Endothelial cell of umbilical vein (primary cell): ENCODE data around the gene KANSL1L. TPM values are rescaled to one million over a fixed set of nuclear protein-coding genes. Genes with fewer than 3 reads are reported as not detected.

Experiments
- BruUV-seq: library from RNA; stranded (reverse); fragments of 400-500 nt; replicated peaks from 2 replicates; lab custom pipeline; 2021; lab: Mats Ljungman, UMichigan
- CTCF ChIA-PET: fragments of 300-600, 350-600 bp; sonication (Branson Sonifier 250); formaldehyde crosslinking; loops from one replicate; lab custom pipeline; 2021; ENCODE audit warnings: antibody characterized with exemption, inconsistent platforms; lab: Charles Lee
- POLR2A ChIA-PET: fragments of 300-600, 350-600 bp; sonication (Branson Sonifier 250); formaldehyde crosslinking; loops from one replicate; lab custom pipeline; 2021; ENCODE audit warnings: antibody characterized with exemption, inconsistent platforms; lab: Charles Lee
- DNase-seq: peaks from one replicate; pipeline ENCODE4 v3.0.0-alpha.2; 2011; ENCODE audit warnings: low read depth, low spot score
- FAIRE-seq: peaks from 2 replicates; lab custom pipeline; 2011; peaks lifted over from hg19 to GRCh38; lab: Jason Lieb, UNC
- H2AFZ ChIP-seq: 2 replicates; pipeline ENCODE4 v1.6.0; 2012; ENCODE audit warnings: low read depth, low read length, control low read depth, inconsistent platforms
- H3K27ac ChIP-seq: 2 replicates; pipeline ENCODE4 v1.5.1; 2011; ENCODE audit warnings: low read depth, mild to moderate bottlenecking, control low read depth, low read length, moderate library complexity; ENCODE audit not compliant: insufficient read depth
- H3K27me3 ChIP-seq, 2 experiments: 2 replicates each; pipeline versions ENCODE4 v1.6.0 to v1.6.1; 2011; ENCODE audit warnings: low read length in 2 of 2, mixed read lengths in 1 of 2; ENCODE audit not compliant: control insufficient read depth in 2 of 2, insufficient read depth in 2 of 2
- H3K36me3 ChIP-seq, 2 experiments: 2 replicates in 1 of 2; 3 replicates in 1 of 2; pipeline ENCODE4 v1.5.1; 2011; ENCODE audit warnings: low read length in 2 of 2, mild to moderate bottlenecking in 1 of 2, moderate library complexity in 1 of 2; ENCODE audit not compliant: control insufficient read depth in 2 of 2, insufficient read depth in 2 of 2; ENCODE audit errors: extremely low read depth in 1 of 2
- H3K4me1 ChIP-seq: 3 replicates; pipeline ENCODE4 v1.5.1; 2011; ENCODE audit warnings: mild to moderate bottlenecking, low read length; ENCODE audit not compliant: control insufficient read depth, insufficient read depth; ENCODE audit errors: extremely low read depth
- H3K4me2 ChIP-seq: 2 replicates; pipeline ENCODE4 v1.6.1; 2011; ENCODE audit warnings: low read length, control low read depth, mixed read lengths; ENCODE audit not compliant: insufficient read depth
- H3K4me3 ChIP-seq, 3 experiments: fragments of 200-600 bp in 1 of 3; sonication (generic), shearing (Covaris generic) in 1 of 3; replicated peaks in 1 of 3; 2 replicates each; pipeline ENCODE4 v1.5.1; 2011 to 2016; ENCODE audit warnings: control low read depth in 3 of 3, low read length in 3 of 3, mild to moderate bottlenecking in 2 of 3, inconsistent platforms in 1 of 3, low read depth in 1 of 3, moderate library complexity in 1 of 3; ENCODE audit not compliant: insufficient read depth in 1 of 3
- H3K79me2 ChIP-seq: 2 replicates; pipeline ENCODE4 v1.6.0; 2012; ENCODE audit warnings: low read length, inconsistent platforms; ENCODE audit not compliant: control insufficient read depth, insufficient read depth
- H3K9ac ChIP-seq: replicated peaks from 2 replicates; pipeline ENCODE3; 2011; ENCODE audit warnings: low read length, control low read depth; ENCODE audit not compliant: insufficient read depth; ENCODE audit errors: extremely low read depth
- H3K9me1 ChIP-seq: replicated peaks from 3 replicates; pipeline ENCODE4 v1.6.0; 2011; ENCODE audit warnings: mild to moderate bottlenecking, low read length; ENCODE audit not compliant: control insufficient read depth, insufficient read depth; ENCODE audit errors: extremely low read depth
- H3K9me3 ChIP-seq: replicated peaks from 2 replicates; pipeline ENCODE4 v1.5.1; 2012; ENCODE audit warnings: low read length, inconsistent platforms; ENCODE audit not compliant: control insufficient read depth, insufficient read depth
- H4K20me1 ChIP-seq: replicated peaks from 2 replicates; pipeline ENCODE3; 2011; ENCODE audit warnings: mild to moderate bottlenecking, low read length; ENCODE audit not compliant: control insufficient read depth, insufficient read depth; ENCODE audit errors: extremely low read depth
- EZH2 ChIP-seq: IDR thresholded peaks from 2 replicates; pipeline ENCODE4 v1.6.1; 2012; ENCODE audit warnings: borderline replicate concordance, low read depth, mild to moderate bottlenecking, moderate library complexity, low read length, inconsistent platforms; ENCODE audit not compliant: severe bottlenecking
- FOS ChIP-seq: IDR thresholded peaks from 2 replicates; pipeline ENCODE4 v1.6.1; 2011; ENCODE audit warnings: mild to moderate bottlenecking, low read length, moderate library complexity, borderline replicate concordance; ENCODE audit not compliant: insufficient read depth
- GATA2 ChIP-seq: IDR thresholded peaks from 2 replicates; pipeline ENCODE4 v1.7.0; 2011; ENCODE audit warnings: low read depth, mild to moderate bottlenecking, moderate library complexity, mixed read lengths, low read length; ENCODE audit not compliant: insufficient read length, insufficient read depth
- JUN ChIP-seq: IDR thresholded peaks from 2 replicates; pipeline ENCODE4 v1.6.1; 2011; ENCODE audit warnings: borderline replicate concordance, low read depth; ENCODE audit not compliant: insufficient read length, insufficient read depth
- MYC ChIP-seq: IDR thresholded peaks from one replicate; pipeline ENCODE4 v1.6.1; 2011; ENCODE audit warnings: mild to moderate bottlenecking, low read depth, low read length
- POLR2A ChIP-seq: IDR thresholded peaks from 2 replicates; pipeline ENCODE4 v1.6.1; 2012; ENCODE audit warnings: low read depth, mild to moderate bottlenecking, control low read depth, low read length
- POLR2AphosphoS5 ChIP-seq: IDR thresholded peaks from 2 replicates; pipeline ENCODE4 v1.6.1; 2012; ENCODE audit warnings: low read depth, mild to moderate bottlenecking, control low read depth, low read length, moderate library complexity; ENCODE audit not compliant: insufficient read depth
- dilution Hi-C: fragments of 300-500 bp; cut with MboI; formaldehyde crosslinking; loops from one replicate; pipeline ENCODE4 v1.15.0; 2019; ENCODE audit warnings: low sequenced_read_pairs; ENCODE audit not compliant: extremely low pct_ligation_motif_present
- intact Hi-C: fragments of 100-400 bp; cut with micrococcal nuclease; formaldehyde crosslinking; loops from one replicate; pipeline ENCODE4 v1.10.0; 2022
- polyA plus RNA-seq, 4 experiments: library from polyadenylated mRNA; depleted of rRNA in 3 of 4; stranded (reverse) in 3 of 4; unstranded in 1 of 4; fragments of >200 nt; gene quantifications; 2 replicates each; pipeline versions ENCODE4 v1.2.1 to v1.2.3, GENCODE V29; 2011 to 2012; ENCODE audit warnings: missing spikeins in 1 of 4
- total RNA-seq: library from RNA; stranded (reverse); gene quantifications from 2 replicates; pipeline ENCODE4 v1.2.3, GENCODE V29; 2021
- TF ChIP-seq, protein P1 (sequence below): IDR thresholded peaks from 2 replicates; pipeline ENCODE4 v1.6.1; 2011; ENCODE audit not compliant: insufficient read depth, insufficient read length
- TF ChIP-seq, protein P2 (sequence below), 2 donors: IDR thresholded peaks; 1 replicate in 1 of 2; 2 replicates in 1 of 2; pipeline ENCODE4 v1.5.1; 2011; ENCODE audit warnings: low read length in 2 of 2, mild to moderate bottlenecking in 2 of 2, moderate library complexity in 2 of 2, control low read depth in 1 of 2, inconsistent platforms in 1 of 2, low read depth in 1 of 2; ENCODE audit not compliant: insufficient read depth in 1 of 2; ENCODE audit errors: extremely low read depth in 1 of 2

The KANSL1L gene
- total and polyA plus RNA-seq, 2 donors (not counting 3 experiments of a cell fraction or from before 2014, with no cell fraction given), result 4.3 to 14.0 TPM

- no peaks in the 10 kb centered on the region for H3K9me1 ChIP-seq
- H3K4me2 ChIP-seq, result no peak overlapping the region
- no peaks in the 10 kb centered on the region for H3K36me3 ChIP-seq
- no peaks in the 10 kb centered on the region for H3K4me1 ChIP-seq
- FAIRE-seq (no peak), DNase-seq (no peak)
- dilution Hi-C loops (no loop called here), intact Hi-C loops (no loop called here)
- peaks cover 0 to 12% of the 10 kb centered on the region in 2 experiments for H3K27me3 ChIP-seq
- no peaks in the 10 kb centered on the region for H3K79me2 ChIP-seq
- H2AFZ ChIP-seq, result no peak overlapping the region
- BruUV-seq, result no TSS peak
- no peak overlapping the region for H3K9ac ChIP-seq
- POLR2A ChIA-PET, result no interaction called here
- no peaks in the 10 kb centered on the region for H4K20me1 ChIP-seq
- no peak for TF ChIP-seq FOS
- no peak for TF ChIP-seq MYC
- TF ChIP-seq POLR2AphosphoS5, result no peak
- TF ChIP-seq EZH2, result no peak
- no peak for TF ChIP-seq GATA2
- TF ChIP-seq, protein P1, sequence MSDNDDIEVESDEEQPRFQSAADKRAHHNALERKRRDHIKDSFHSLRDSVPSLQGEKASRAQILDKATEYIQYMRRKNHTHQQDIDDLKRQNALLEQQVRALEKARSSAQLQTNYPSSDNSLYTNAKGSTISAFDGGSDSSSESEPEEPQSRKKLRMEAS, result no peak
- TF ChIP-seq POLR2A, result no peak
- TF ChIP-seq JUN, result no peak
- TF ChIP-seq, protein P2, sequence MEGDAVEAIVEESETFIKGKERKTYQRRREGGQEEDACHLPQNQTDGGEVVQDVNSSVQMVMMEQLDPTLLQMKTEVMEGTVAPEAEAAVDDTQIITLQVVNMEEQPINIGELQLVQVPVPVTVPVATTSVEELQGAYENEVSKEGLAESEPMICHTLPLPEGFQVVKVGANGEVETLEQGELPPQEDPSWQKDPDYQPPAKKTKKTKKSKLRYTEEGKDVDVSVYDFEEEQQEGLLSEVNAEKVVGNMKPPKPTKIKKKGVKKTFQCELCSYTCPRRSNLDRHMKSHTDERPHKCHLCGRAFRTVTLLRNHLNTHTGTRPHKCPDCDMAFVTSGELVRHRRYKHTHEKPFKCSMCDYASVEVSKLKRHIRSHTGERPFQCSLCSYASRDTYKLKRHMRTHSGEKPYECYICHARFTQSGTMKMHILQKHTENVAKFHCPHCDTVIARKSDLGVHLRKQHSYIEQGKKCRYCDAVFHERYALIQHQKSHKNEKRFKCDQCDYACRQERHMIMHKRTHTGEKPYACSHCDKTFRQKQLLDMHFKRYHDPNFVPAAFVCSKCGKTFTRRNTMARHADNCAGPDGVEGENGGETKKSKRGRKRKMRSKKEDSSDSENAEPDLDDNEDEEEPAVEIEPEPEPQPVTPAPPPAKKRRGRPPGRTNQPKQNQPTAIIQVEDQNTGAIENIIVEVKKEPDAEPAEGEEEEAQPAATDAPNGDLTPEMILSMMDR (IDR thresholded peaks at IDR 0.05; ENCODE audit: extremely low read depth in 1 of 2, insufficient read depth in 1 of 2, low read depth in 1 of 2, low read length in 2 of 2), result no peak
- H3K27ac ChIP-seq, result no peak overlapping the region
- H3K9me3 ChIP-seq, result no peaks in the 10 kb centered on the region
- CTCF ChIA-PET, result interaction anchor here (1.1 kb wide), 1 partner anchor 9 kb away, joined by 9 read pairs; no protein-coding TSS in a partner anchor
- H3K4me3 ChIP-seq, result no peak overlapping the region
Observed at GRCh38 chr2:210207929-210208328, 36.7 kb upstream of the KANSL1L start.
